ENCODE data around the gene INAFM2.

The INAFM2 gene

GRCh38 chr15:40345225-40345866 is 21.9 kb downstream of the INAFM2 start:
- DNase-seq = no peak

- no peak for DNase-seq
Measured at GRCh38 chr15:40345867-40346578, 22.5 kb downstream of the INAFM2 start.

- no peak for DNase-seq
Measured at GRCh38 chr15:40346579-40347558, 23.4 kb downstream of the INAFM2 start.

DNA sequence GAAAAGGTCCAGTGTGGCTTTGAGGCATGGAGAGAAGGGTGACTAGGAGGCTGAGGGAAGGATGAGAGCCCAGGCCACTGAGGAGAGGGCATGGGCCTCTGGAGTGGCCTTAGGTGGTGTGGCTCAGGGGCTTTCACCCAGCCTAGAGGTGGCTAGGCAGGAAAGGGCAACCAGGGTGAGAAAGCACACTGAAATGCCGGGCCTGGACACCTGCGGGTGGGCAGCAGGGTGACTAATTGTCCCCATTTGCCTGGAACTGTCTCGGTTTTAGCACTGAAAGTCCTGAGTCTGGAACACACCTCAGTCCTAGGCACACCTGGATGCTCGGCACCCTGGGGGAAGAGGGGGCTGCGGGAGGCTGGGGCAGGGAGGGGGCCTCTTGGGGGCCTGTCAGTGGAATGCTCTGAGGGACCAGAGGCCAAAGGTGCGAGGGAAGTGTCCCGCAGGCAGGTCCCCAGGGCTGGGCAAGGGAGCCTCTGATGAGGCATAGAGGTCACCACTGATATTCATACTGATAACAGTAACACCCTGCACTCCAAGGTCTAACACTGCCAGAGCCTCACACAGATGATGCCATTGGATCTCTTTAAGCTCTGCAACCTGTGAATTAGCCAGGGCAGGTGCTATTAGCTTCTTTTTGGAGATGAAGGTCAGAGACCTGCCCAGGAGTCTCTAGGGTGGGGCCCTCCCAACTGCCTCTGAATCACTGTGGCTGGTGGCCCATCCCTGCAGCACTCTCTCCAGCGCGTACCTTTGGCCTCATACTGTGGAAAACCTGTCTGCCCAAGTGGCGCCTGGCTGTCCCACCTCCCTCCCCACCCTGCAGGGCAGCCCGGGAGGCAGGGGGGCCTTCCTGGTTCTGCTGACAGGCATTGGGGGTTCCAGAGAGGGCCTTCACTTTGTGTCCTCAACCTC is 24.3 kb downstream of the INAFM2 start:
- no peak for DNase-seq

DNA sequence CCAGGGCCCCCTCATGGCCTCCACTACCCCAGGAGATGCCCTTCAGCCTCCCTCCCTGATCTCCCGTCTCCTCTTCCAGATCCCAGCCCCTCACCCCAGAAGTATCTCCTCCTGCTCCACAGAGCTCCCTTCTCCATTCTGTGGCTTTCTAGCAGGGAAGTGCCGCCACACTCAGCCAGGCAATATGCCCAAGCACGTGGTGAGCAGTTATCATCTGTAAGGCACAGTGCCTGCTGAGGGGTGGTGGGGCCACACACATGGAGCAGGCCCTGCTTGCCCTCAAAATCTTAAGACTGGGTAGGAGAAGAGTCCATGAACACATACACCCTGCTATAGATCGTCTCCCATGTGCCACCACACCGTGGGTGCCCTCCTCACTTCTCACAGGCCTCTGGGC is 25.0 kb downstream of the INAFM2 start:
- no peak for DNase-seq

GRCh38 chr15:40349163-40349562 is 25.7 kb downstream of the INAFM2 start:
- DNase-seq = no peak

- DNase-seq = no peak
Measured at GRCh38 chr15:40352281-40352901, 28.9 kb downstream of the INAFM2 start.

- no peak for DNase-seq
Measured at GRCh38 chr15:40353697-40354096, 30.2 kb downstream of the INAFM2 start.

DNA sequence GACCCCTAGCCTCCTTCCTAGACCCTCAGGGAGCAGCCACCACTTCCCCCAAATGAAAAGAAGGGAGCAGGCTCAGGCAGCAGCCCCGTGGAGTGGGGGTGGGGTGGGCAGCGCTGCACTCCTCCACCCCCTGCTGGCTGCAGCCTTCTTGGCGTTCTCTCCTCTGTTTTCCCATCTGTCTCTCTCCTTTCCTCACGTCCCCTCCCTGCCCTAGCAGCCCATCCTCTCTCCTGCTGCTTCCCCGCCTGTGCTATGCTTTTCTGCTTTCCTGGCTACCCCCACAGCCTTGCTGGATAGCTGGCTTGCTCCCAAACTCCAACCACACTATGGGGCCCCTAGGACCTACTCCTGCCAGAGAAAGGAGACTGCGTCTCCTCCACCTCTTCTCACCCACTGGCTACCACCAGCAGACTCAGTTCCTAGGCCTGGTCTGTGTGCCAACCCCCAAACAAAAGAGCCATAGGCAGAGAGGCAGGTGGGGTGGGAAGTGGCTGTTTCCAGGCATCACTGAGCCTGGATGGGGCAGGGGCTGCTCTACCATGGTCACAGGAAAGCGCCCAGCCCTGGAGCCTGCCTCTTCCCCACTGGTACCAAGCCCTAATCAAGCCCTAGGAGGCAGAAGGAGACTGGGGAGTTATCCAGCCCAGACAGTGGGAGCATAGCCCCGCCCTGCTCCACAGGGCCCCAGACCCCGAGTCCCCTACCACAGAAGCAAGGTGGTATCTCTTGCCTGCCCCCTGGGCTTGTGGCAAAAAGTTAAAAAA is 31.1 kb downstream of the INAFM2 start:
- DNase-seq = no peak

DNA sequence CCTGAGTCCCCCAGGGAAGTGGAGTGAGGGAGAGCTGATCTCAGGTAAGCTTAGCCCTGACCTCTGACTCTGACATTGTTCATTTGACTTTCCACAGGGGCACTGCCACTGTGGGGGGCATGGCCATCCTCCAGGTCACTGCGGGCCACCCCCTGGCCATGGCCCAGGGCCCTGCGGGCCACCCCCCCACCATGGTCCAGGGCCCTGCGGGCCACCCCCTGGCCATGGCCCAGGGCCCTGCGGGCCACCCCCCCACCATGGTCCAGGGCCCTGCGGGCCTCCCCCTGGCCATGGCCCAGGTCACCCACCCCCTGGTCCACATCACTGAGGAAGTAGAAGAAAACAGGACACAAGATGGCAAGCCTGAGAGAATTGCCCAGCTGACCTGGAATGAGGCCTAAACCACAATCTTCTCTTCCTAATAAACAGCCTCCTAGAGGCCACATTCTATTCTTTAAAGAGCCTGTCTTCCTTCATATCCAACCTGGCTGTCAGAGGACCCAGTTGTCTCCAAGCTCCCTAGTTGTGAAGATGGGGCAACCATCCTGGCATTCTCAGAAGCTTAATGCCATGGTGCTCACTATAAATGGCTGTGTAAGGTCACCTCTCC is 32.6 kb downstream of the INAFM2 start:
- no peak for DNase-seq

DNA sequence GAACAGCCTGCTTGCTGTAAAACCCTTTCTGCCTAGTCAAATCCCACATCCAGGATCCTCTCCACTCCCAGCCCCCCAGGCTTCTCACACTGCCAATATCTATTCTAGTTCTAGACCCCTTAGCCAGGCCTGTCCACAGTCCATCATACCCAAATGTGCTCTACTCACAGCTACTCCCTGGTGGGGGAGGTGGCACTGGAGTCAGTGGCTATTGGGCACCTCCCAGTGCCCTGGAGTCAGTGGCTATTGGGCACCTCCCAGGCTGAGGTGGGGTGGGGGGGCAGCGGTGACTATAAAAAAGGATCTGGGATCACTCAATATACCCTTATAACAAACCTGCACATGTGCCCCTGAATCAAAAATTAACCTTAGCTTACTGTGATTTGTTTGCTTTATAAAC is 33.8 kb downstream of the INAFM2 start:
- DNase-seq = no peak

- peak; percentile 92 for DNase-seq
Measured at GRCh38 chr15:40357723-40358470, 34.4 kb downstream of the INAFM2 start, which contains the start of gene DISP2. Gene DISP2, plus strand, starts transcription at chr15:40358219. Its CDS starts 103 bp downstream, at chr15:40358322.

DNA sequence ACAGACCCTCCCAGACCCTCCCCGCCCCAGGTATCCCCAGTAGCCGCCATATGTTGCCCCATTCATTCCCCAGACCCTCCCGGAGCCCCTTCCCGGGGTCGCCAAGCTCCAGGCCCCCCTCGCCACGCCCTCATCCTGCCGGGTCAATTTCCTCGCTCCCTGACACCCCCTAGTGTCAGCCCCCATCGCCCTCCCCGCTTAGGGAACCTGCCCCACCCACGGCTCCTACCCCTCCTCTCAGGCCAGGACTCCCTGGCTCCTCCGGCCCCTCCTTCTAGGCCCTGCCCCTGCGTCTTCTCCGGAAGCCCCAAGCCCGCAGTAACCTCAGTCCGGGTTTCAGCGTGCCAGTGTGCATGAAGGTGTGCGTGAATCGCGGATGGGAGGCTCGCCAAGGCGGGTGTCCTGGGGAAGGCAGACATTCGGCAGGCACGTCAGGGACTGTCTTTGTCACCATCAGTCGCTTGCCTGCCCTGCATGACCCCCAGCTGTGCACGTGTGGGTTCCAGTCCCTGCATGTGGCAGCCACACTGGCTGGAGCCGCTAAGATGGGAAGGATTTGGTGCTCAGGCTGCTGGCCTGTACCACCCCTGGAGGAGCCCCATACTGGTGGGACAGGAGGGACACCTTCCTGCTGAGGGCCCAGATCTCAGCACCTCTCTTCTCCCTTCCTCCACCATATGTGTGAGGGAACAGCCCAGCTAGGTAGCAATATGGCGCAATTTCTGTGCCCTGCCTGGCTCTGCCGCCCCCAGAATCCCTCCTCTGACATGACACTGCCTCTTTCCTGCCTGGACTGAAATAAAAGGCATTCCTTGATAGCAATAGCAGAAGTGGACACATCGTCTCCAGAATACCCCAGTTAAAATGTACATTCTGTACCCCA is 35.2 kb downstream of the INAFM2 start:
- DNase-seq = peak; percentile 19

DNA sequence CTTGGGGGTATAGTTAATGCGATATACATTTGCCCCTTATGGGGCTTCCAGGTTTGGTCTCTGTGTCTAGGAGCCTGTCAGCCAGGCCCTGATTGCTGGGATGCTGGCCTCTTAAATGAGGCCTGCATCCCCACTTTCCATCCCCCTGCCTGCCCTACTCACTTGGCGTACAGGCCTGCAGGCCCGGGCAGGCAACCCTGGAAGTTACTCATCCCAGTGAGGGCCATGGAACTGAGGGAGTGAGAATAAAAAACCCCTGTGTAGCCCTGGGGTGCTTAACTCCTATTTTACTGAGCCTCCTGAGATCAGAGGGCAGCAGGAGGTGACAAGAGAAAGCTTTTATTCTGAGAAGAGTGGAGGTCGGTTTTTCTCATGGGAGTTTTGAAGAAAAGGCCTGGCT is 36.5 kb downstream of the INAFM2 start:
- DNase-seq = no peak

DNA sequence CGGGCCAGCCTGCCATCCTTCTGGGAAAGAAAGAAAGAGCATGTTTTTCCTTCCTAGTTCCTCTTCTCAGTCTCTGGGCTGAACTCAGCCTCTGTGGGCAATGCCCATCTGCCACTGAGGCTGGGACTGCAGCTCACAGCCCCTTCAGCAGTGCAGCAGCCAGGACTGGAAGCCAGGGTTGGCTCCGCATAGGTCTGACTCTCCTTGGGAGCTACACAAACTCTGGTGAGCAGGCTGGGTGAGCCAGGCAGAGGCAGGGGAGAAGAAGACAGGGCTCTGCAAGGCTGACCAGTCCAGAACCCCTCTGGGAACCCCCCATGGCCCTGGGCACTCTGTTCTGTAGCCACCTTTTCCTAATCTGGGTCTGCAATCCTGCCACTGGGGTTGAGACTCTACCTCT is 38.1 kb downstream of the INAFM2 start:
- DNase-seq = no peak

- DNase-seq = no peak
Measured at GRCh38 chr15:40363611-40364010, 40.1 kb downstream of the INAFM2 start.

- DNase-seq = no peak
Measured at GRCh38 chr15:40364251-40364650, 40.8 kb downstream of the INAFM2 start.

DNA sequence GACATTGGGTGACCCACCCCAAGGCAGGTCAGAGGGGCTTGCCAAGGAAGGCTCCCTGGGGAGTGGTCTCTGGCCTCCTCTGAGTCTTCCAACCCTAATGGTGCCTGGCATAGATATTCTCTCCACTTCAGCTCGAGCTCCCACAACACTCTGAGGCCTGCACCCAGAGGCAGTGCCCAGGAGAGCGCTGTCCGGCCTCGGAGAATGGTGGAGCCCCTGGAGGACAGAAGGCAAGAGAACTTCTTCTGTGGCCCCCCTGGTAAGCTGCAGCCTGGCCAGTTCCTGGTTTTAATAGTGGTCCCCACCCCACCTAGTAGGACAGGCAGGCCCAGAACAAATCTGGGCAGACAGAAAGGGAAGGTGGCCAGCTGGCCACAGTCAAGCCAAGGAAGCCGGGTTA is 41.5 kb downstream of the INAFM2 start:
- DNase-seq = no peak

Data from activated naive CD4-positive, alpha-beta T cell treated with Interleukin-2 at 50 U/mL for 16 hours (primary cell).